AG10803 (cell line): ENCODE results near the gene MTA1.

Experiments used
- DNase-seq: peaks from one replicate; pipeline ENCODE4 v3.0.0; 2010; ENCODE audit warnings: low read depth
- H3K4me3 ChIP-seq: 2 replicates; pipeline ENCODE4 v1.5.1; 2011; ENCODE audit warnings: mild to moderate bottlenecking, low read length, control low read depth
- CTCF ChIP-seq: conservative IDR thresholded peaks from 2 replicates; pipeline ENCODE4 v1.5.1; 2011; ENCODE audit warnings: mild to moderate bottlenecking, low read length, control low read depth, inconsistent platforms

The MTA1 gene

GRCh38 chr14:105453847-105454246 lies 34.2 kb downstream of the MTA1 start:
- DNase-seq = no peak
- TF ChIP-seq CTCF = no peak
- no peak overlapping the region for H3K4me3 ChIP-seq

DNA sequence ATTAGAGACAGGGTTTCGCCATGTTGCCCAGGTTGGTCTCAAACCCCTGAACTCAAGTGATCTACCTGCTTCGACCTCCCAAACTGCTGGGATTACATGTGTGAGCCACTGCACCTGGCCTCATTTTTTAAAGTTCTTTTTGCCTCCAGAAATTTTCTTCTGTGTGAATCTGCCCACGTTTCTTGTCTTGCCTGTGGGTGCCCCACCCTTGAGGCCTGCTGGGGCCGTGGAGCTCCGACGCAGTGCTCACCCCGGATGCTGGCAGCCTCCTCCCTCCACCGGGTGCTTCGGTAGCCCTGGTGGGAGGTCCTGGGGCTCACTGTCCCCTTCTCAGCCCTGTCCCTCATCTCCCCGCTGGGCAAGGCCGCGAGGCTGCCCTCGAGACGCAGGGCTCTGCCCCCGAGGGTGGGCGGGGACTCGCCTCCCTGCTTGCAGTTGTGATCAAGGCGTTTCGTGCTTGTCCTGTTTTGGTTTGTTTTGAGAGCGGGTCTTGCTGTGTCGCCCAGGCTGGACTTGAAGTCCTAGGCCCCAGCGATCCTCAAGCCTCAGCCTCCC lies 35.5 kb downstream of the MTA1 start:
- no peak overlapping the region for H3K4me3 ChIP-seq
- DNase-seq = no peak
- TF ChIP-seq CTCF = no peak

GRCh38 chr14:105455766-105456660 lies 36.4 kb downstream of the MTA1 start:
- no peak for TF ChIP-seq CTCF
- no peak for DNase-seq
- H3K4me3 ChIP-seq = no peak overlapping the region

GRCh38 chr14:105456736-105457617 lies 37.4 kb downstream of the MTA1 start:
- no peak for DNase-seq
- TF ChIP-seq CTCF = no peak
- H3K4me3 ChIP-seq = no peak overlapping the region

GRCh38 chr14:105458010-105458409 lies 38.4 kb downstream of the MTA1 start:
- TF ChIP-seq CTCF = no peak
- H3K4me3 ChIP-seq = no peak overlapping the region
- DNase-seq = no peak

GRCh38 chr14:105458571-105458970 lies 38.9 kb downstream of the MTA1 start:
- no peak for DNase-seq
- no peak overlapping the region for H3K4me3 ChIP-seq
- TF ChIP-seq CTCF = no peak
